ENCODE results near the gene SIMC1.
A peak's percentile ranks its signal among the peaks of the same experiment; 100 is the strongest.
"Not testable (repeated sequence)": the region's sequence is repeated elsewhere in the genome, so short reads cannot be mapped to it uniquely, and the experiment has no call there.

The SIMC1 gene

GRCh38 chr5:176235155-176235554, 3.1 kb upstream of the SIMC1 start:
- H3K4me1 ChIP-seq; H3K9me3 ChIP-seq; in situ Hi-C loops (cut with MboI; ENCODE audit: low sequenced_read_pairs); H3K27me3 ChIP-seq (ENCODE audit: low read depth); H3K36me3 ChIP-seq (replicated peaks); H3K4me3 ChIP-seq: not testable (repeated sequence)
- DNase-seq (ENCODE audit: low spot score in 2 of 2): peak; percentile 41 to 42

GRCh38 chr5:176238645-176239283, 540 bp downstream of the SIMC1 start:
- in situ Hi-C loops (cut with MboI; ENCODE audit: low sequenced_read_pairs); H3K4me3 ChIP-seq; DNase-seq (ENCODE audit: low spot score in 2 of 2); H3K4me1 ChIP-seq; H3K36me3 ChIP-seq (replicated peaks); H3K9me3 ChIP-seq; H3K27me3 ChIP-seq (ENCODE audit: low read depth): not testable (repeated sequence)

GRCh38 chr5:176239304-176239703, 1.1 kb downstream of the SIMC1 start:
- H3K27me3 ChIP-seq (ENCODE audit: low read depth); H3K4me1 ChIP-seq; H3K4me3 ChIP-seq; DNase-seq (ENCODE audit: low spot score in 2 of 2); in situ Hi-C loops (cut with MboI; ENCODE audit: low sequenced_read_pairs); H3K9me3 ChIP-seq; H3K36me3 ChIP-seq (replicated peaks): not testable (repeated sequence)

- DNase-seq (ENCODE audit: low spot score in 2 of 2); in situ Hi-C loops (cut with MboI; ENCODE audit: low sequenced_read_pairs); H3K4me3 ChIP-seq; H3K36me3 ChIP-seq (replicated peaks); H3K9me3 ChIP-seq; H3K27me3 ChIP-seq (ENCODE audit: low read depth); H3K4me1 ChIP-seq: not testable (repeated sequence)
Measured at GRCh38 chr5:176244318-176244717, 6.1 kb downstream of the SIMC1 start.

- H3K36me3 ChIP-seq (replicated peaks); H3K27me3 ChIP-seq (ENCODE audit: low read depth); DNase-seq (ENCODE audit: low spot score in 2 of 2); H3K4me3 ChIP-seq; H3K4me1 ChIP-seq; H3K9me3 ChIP-seq; in situ Hi-C loops (cut with MboI; ENCODE audit: low sequenced_read_pairs): not testable (repeated sequence)
Measured at GRCh38 chr5:176245074-176245473, 6.8 kb downstream of the SIMC1 start.

GRCh38 chr5:176245489-176245888, 7.3 kb downstream of the SIMC1 start:
- H3K27me3 ChIP-seq (ENCODE audit: low read depth); in situ Hi-C loops (cut with MboI; ENCODE audit: low sequenced_read_pairs); DNase-seq (ENCODE audit: low spot score in 2 of 2): not testable (repeated sequence)

DNA sequence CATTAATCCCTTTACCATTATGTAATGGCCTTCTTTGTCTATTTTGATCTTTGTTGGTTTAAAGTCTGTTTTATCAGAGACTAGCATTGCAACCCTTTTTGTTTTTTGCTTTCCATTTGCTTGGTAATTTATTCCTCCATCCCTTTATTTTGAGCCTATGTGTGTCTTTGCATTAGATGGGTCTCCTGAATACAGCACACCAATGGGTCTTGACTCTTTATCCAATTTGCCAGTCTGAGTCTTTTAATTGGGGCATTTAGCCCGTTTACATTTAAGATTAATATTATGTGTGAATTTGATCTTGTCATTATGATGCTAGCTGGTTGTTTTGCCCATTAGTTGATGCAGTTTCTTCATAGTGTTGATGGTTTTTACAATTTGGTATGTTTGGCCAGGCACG, 12.5 kb downstream of the SIMC1 start:
- H3K4me1 ChIP-seq; in situ Hi-C loops (cut with MboI; ENCODE audit: low sequenced_read_pairs); H3K36me3 ChIP-seq (replicated peaks); H3K4me3 ChIP-seq; H3K9me3 ChIP-seq; DNase-seq (ENCODE audit: low spot score in 2 of 2); H3K27me3 ChIP-seq (ENCODE audit: low read depth): not testable (repeated sequence)

More at GRCh38 chr5:176245489-176245888, 7.3 kb downstream of the SIMC1 start:
- H3K4me3 ChIP-seq; H3K36me3 ChIP-seq (replicated peaks); H3K4me1 ChIP-seq; H3K9me3 ChIP-seq: not testable (repeated sequence)

- H3K36me3 ChIP-seq (replicated peaks); H3K27me3 ChIP-seq (ENCODE audit: low read depth); in situ Hi-C loops (cut with MboI; ENCODE audit: low sequenced_read_pairs); H3K4me3 ChIP-seq; H3K4me1 ChIP-seq; DNase-seq (ENCODE audit: low spot score in 2 of 2); H3K9me3 ChIP-seq: not testable (repeated sequence)
Measured at GRCh38 chr5:176252171-176252570, 13.9 kb downstream of the SIMC1 start.

GRCh38 chr5:176253370-176254065, 15.3 kb downstream of the SIMC1 start:
- H3K4me3 ChIP-seq; H3K27me3 ChIP-seq (ENCODE audit: low read depth); H3K9me3 ChIP-seq; in situ Hi-C loops (cut with MboI; ENCODE audit: low sequenced_read_pairs); H3K36me3 ChIP-seq (replicated peaks); H3K4me1 ChIP-seq; DNase-seq (ENCODE audit: low spot score in 2 of 2): not testable (repeated sequence)

DNA sequence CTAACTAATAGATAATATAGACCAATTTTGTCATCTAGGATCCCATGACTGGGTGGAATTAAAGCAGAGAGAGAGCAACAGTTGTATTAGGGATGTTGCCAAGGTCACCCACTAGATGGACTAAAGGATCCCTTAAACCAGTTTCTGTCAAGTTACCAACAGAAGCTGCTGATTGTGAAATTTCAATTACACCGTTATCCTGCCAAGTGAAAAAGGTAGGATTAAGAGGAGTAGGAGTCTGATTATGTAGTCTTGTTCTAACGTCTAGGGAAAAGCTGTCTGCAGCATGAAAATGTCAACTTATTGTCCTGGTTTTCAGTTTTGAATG, 15.8 kb downstream of the SIMC1 start:
- DNase-seq (ENCODE audit: low spot score in 2 of 2); in situ Hi-C loops (cut with MboI; ENCODE audit: low sequenced_read_pairs): not testable (repeated sequence)

GRCh38 chr5:176257871-176258505, 19.8 kb downstream of the SIMC1 start:
- DNase-seq (ENCODE audit: low spot score in 2 of 2); in situ Hi-C loops (cut with MboI; ENCODE audit: low sequenced_read_pairs); H3K9me3 ChIP-seq; H3K36me3 ChIP-seq (replicated peaks); H3K4me1 ChIP-seq; H3K27me3 ChIP-seq (ENCODE audit: low read depth); H3K4me3 ChIP-seq: not testable (repeated sequence)

More for the DNA sequence above, 15.8 kb downstream of the SIMC1 start:
- not testable (repeated sequence) for H3K36me3 ChIP-seq (replicated peaks); H3K4me3 ChIP-seq; H3K9me3 ChIP-seq; H3K27me3 ChIP-seq (ENCODE audit: low read depth); H3K4me1 ChIP-seq

DNA sequence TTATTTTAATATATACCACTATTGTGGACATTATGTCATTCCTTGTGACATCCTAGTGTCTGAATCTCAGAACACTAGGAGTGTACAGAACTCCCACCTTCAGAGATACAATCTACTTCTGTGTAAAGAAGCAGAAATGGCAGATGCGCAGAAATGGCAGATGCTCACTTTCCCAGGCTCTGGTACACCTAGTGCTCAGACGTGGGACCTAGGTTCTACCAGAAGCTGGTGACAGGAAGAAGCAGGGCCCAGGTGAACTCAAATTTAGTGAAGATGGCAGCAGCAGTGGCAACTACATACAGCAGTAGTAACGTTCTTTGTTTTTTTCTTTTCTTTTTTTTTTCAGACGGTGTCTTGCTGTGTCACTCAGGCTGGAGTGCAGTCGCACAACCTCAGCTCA, 22.5 kb downstream of the SIMC1 start:
- H3K36me3 ChIP-seq (replicated peaks); H3K4me1 ChIP-seq; H3K27me3 ChIP-seq (ENCODE audit: low read depth); H3K4me3 ChIP-seq; DNase-seq (ENCODE audit: low spot score in 2 of 2); H3K9me3 ChIP-seq; in situ Hi-C loops (cut with MboI; ENCODE audit: low sequenced_read_pairs): not testable (repeated sequence)

DNA sequence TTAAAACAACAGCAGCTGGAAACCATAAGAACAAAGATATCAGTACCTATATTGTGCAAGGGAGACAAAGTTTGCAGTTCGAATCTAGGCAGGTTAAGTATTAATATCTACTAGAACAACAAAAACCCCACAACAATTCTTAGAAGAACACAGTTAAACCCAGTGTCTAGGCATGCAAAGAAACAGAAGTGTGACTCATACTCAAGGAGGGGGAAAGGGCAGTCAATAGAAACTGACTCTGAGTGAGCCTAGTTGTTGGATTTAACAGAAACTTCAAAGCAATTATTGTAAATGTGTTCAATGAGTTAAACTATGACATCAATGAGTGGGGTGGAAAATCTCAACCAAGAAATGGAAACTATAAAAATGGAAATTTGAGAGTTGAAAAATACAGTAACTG, 28.2 kb downstream of the SIMC1 start:
- in situ Hi-C loops (cut with MboI; ENCODE audit: low sequenced_read_pairs); H3K9me3 ChIP-seq; H3K4me1 ChIP-seq; H3K36me3 ChIP-seq (replicated peaks); DNase-seq (ENCODE audit: low spot score in 2 of 2); H3K4me3 ChIP-seq; H3K27me3 ChIP-seq (ENCODE audit: low read depth): not testable (repeated sequence)

DNA sequence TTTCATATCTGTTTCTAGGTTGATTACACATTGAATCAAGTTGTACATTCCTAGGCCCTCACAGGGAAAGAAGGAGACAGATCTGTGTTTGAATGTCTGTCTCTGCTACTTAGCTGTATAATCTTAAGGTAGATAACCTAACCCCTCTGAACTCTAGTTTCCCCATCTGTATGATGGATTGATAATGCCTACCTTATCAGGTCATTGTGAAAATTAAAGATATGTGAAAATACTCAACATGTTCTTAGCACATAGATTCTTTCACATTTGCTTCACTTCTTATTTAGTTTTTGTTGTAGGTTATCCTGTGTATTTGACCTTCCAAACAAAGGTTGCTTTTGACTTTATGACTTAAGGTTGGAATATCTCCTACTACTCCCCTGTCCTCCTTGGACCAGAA, 50.8 kb downstream of the SIMC1 start:
- H3K4me1 ChIP-seq; H3K4me3 ChIP-seq; H3K9me3 ChIP-seq; in situ Hi-C loops (cut with MboI; ENCODE audit: low sequenced_read_pairs); DNase-seq (ENCODE audit: low spot score in 2 of 2); H3K27me3 ChIP-seq (ENCODE audit: low read depth); H3K36me3 ChIP-seq (replicated peaks): not testable (repeated sequence)

Measured in HAP-1 (cell line).